Endometrial microvascular endothelial cells (primary cell): Measurements from ENCODE around the gene KIAA1143. TPM values are rescaled to one million over a fixed set of nuclear protein-coding genes. Genes with fewer than 3 reads are reported as not detected.

Source experiments
- in situ Hi-C: cut with HindIII; loops from 2 replicates; pipeline ENCODE4 v1.10.0; 2017; ENCODE audit warnings: low sequenced_read_pairs, low pct_unique_long_range_greater_than_20kb; ENCODE audit errors: inconsistent ontology term
- total RNA-seq: library from RNA; depleted of rRNA; stranded (reverse); fragments of >200 nt; gene quantifications from one replicate; pipeline ENCODE4 v1.2.3, GENCODE V29; 2015; ENCODE audit errors: inconsistent ontology term

The KIAA1143 gene
- 21.9 TPM for total RNA-seq

DNA sequence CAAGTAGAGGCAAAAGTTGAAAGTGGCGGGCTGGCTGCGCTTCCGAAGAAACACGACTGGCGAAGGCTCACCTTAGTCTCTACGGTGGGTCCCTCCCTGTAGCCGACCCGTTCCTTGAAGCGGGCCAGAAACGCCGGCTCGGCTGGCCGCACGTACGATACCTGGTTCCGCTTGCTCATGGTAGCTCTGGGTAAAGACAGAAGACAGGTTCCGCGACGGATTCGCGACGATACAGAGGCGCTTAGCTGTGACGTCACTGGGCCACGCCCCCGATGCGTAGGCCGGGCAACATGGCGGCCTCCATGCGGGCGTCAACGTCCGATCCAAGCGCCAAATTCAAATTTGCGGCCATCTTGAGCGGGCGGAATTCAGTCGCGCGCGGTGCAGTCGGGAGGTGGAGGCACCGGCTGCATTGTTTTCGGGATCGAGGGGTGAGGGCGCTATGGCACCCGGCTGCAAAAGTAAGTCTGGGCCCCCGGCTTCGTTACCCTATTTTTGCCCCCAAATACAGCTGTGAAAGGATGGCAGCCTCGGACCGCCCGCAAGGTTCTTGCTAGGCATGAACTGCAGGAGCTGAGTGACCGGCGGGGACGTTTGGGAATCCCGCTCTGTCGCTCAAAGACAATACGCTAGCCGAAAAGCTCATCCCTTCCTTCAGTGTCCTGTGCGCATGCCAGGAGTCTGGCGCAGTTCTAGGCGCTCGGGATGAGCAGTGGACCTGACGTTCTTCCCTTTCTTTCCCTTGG lies at the start of gene KIAA1143, which contains the start of gene KIF15:
TSS of gene KIAA1143 (minus strand) at position 196 of the 746 bp plus-strand sequence. CDS start at position 179, 17 bp downstream.
TSS of gene KIF15 (plus strand) at position 371 of the 746 bp plus-strand sequence. CDS start at position 443, 72 bp downstream.
- in situ Hi-C loops, result no loop called here

- in situ Hi-C loops, result no loop called here
Measured at GRCh38 chr3:44805960-44806359, 44.5 kb upstream of the KIAA1143 start.

- in situ Hi-C loops, result no loop called here
Measured at GRCh38 chr3:44803298-44803697, 41.9 kb upstream of the KIAA1143 start.

DNA sequence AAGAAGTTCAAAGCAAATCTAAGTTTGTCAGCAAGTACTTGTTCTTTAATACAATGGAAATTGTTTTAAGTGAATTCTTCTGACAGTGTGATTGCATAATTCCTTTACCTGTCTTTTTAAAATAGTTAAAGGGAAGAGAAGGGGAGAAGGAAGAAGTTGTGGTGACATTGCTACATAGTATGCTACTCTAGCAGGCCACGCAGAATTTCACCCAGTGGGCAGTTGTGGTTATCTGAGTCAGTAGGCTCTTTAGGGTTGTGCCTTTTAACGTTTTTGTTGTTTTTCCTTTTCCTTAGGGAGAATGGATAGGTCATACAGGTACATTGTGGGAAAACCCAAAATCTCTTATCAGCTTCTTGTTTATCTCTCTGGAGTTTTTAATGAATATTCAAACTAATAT lies 40.6 kb upstream of the KIAA1143 start:
- in situ Hi-C loops, result no loop called here

DNA sequence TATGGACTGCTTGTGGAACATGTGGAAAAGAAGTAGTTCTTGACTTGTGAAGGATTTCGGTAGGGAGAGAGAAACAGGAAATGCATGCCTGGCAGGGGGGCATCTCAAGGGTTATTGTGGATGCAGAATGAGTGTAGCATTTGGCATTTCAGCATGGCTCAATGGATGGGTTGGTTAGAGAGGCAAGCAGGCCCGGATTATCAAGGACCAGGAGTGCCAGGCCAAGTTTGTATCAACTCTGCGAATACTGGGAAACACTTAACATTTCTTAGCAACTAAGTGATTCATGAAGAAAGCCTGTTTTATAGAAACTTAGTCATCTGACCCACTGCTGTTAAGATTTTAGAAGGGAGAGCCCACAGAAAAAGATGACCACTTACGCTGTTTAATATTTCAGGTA lies 33.8 kb upstream of the KIAA1143 start:
- in situ Hi-C loops, result no loop called here

GRCh38 chr3:44782891-44783290 lies 21.5 kb upstream of the KIAA1143 start:
- in situ Hi-C loops, result no loop called here

DNA sequence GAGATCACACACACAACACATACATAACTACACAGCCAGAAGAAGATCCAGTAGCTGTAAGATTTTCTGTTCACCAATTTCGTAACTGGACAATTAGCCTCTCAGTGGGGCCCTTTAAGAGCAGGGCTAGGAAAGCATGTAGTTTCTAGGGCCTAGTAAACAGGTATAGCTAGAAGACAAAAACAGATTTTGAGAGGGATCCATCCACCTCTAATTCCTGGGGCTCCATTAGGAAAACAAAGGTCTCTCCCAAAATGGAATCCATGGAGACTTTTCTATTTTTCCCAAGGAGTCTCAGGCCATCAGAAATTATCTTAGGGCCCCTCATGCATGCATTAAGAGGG lies 10.7 kb upstream of the KIAA1143 start:
- in situ Hi-C loops, result no loop called here

GRCh38 chr3:44771424-44772098 lies 10.1 kb upstream of the KIAA1143 start:
- in situ Hi-C loops, result no loop called here

- in situ Hi-C loops, result no loop called here
Measured at GRCh38 chr3:44764248-44764647, 2.8 kb upstream of the KIAA1143 start.

- in situ Hi-C loops, result no loop called here
Measured at GRCh38 chr3:44762690-44763089, 1.3 kb upstream of the KIAA1143 start.

- in situ Hi-C loops, result no loop called here
Measured at GRCh38 chr3:44762170-44762677, 805 bp upstream of the KIAA1143 start.

DNA sequence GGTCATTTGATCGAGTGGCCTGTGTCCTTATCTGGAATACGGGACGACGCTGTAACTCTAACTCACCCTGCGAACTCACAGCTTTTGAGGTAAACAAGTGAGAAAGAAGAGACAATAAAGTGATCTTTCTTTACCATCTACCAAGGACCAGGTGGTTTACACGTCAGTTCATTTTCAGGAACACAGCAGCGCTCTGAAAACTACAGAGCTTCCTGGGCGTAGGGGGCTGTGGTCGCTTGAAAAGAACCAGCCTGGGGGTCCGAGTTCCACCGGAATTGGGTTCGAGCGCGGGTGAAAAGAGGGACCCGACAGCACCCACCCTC lies 357 bp downstream of the KIAA1143 start:
- in situ Hi-C loops, result no loop called here

DNA sequence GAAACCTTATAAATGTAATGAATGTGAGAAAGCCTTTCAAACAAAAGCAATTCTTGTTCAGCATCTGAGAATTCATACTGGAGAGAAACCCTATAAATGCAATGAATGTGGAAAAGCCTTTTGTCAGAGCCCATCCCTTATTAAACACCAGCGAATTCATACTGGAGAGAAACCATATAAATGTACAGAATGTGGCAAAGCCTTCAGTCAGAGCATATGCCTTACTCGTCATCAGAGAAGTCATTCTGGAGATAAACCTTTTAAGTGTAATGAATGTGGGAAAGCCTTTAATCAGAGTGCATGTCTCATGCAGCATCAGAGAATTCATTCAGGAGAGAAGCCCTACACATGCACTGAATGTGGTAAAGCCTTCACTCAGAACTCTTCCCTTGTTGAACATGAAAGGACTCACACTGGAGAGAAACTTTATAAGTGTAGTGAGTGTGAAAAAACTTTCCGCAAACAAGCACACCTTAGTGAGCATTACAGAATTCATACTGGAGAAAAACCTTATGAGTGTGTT lies 26.7 kb downstream of the KIAA1143 start:
- in situ Hi-C loops, result no loop called here

GRCh38 chr3:44729384-44729910 lies 32.0 kb downstream of the KIAA1143 start, which contains the start of gene ZNF501:
Gene ZNF501 (plus strand): TSS chr3:44729635. CDS start chr3:44734422, 4,787 bp downstream.
- in situ Hi-C loops, result no loop called here

DNA sequence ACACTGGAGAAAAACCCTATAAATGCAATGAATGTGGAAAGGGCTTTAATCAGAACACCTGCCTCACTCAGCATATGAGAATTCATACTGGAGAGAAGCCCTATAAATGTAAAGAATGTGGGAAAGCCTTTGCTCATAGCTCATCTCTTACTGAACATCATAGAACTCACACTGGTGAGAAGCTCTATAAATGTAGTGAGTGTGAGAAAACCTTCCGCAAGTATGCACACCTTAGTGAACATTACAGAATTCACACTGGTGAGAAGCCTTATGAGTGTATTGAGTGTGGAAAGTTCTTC lies 39.4 kb downstream of the KIAA1143 start:
- in situ Hi-C loops, result no loop called here

GRCh38 chr3:44721231-44722102 lies 40.0 kb downstream of the KIAA1143 start:
- in situ Hi-C loops, result no loop called here

GRCh38 chr3:44712455-44713075 lies 48.9 kb downstream of the KIAA1143 start, which contains the start of gene ZNF502:
Gene ZNF502 (plus strand): TSS chr3:44712660. CDS start chr3:44720262, 7,602 bp downstream.
- in situ Hi-C loops, result no loop called here
